HEK293 (cell line): ENCODE data around the gene DPY19L1.
"Not testable (repeated sequence)": the region's sequence is repeated elsewhere in the genome, so short reads cannot be mapped to it uniquely, and the experiment has no call there.

Experiments used
- BCL11A ChIP-seq: fragments of 450-650 bp; formaldehyde crosslinking; IDR thresholded peaks from 2 replicates; pipeline ENCODE4 v1.5.1; 2016; ENCODE audit warnings: low read depth, missing biosample characterization, missing genetic modification characterization
- MYNN ChIP-seq: fragments of 450-650 bp; formaldehyde crosslinking; IDR thresholded peaks from 2 replicates; pipeline ENCODE4 v1.5.1; 2016; ENCODE audit warnings: missing biosample characterization, missing genetic modification characterization, borderline replicate concordance

- not testable (repeated sequence) for TF ChIP-seq MYNN; BCL11A (tag by site-specific recombination)
Observed at GRCh38 chr7:34945894-34946477, 91.3 kb downstream of the DPY19L1 start.
